ENCODE data around the gene ILK.

Gene ILK

GRCh38 chr11:6598555-6598954 is 5.0 kb upstream of the ILK start:
- TF ChIP-seq CTCF (IDR thresholded peaks at IDR 0.05; ENCODE audit: control insufficient read depth, extremely low read depth, insufficient read depth): no peak
- no peak overlapping the region for H3K4me3 ChIP-seq (ENCODE audit: low read depth, low read length)
- DNase-seq (ENCODE audit: low read depth): no peak

GRCh38 chr11:6599449-6599848 is 4.1 kb upstream of the ILK start:
- no peak overlapping the region for H3K4me3 ChIP-seq (ENCODE audit: low read depth, low read length)
- TF ChIP-seq CTCF (IDR thresholded peaks at IDR 0.05; ENCODE audit: control insufficient read depth, extremely low read depth, insufficient read depth): no peak

GRCh38 chr11:6599881-6600390 is 3.6 kb upstream of the ILK start:
- no peak for DNase-seq (ENCODE audit: low read depth)
- H3K4me3 ChIP-seq (ENCODE audit: low read depth, low read length): no peak overlapping the region
- TF ChIP-seq CTCF (IDR thresholded peaks at IDR 0.05; ENCODE audit: control insufficient read depth, extremely low read depth, insufficient read depth): no peak

More at GRCh38 chr11:6599449-6599848, 4.1 kb upstream of the ILK start:
- DNase-seq (ENCODE audit: low read depth): no peak

- DNase-seq (ENCODE audit: low read depth): no peak
- no peak for TF ChIP-seq CTCF (IDR thresholded peaks at IDR 0.05; ENCODE audit: control insufficient read depth, extremely low read depth, insufficient read depth)
- no peak overlapping the region for H3K4me3 ChIP-seq (ENCODE audit: low read depth, low read length)
Observed at GRCh38 chr11:6601041-6601461, 2.5 kb upstream of the ILK start.

GRCh38 chr11:6602096-6602940 is 1.3 kb upstream of the ILK start:
- no peak for DNase-seq (ENCODE audit: low read depth)
- H3K4me3 ChIP-seq (ENCODE audit: low read depth, low read length): peak overlapping the region; percentile 97
- TF ChIP-seq CTCF (IDR thresholded peaks at IDR 0.05; ENCODE audit: control insufficient read depth, extremely low read depth, insufficient read depth): no peak

GRCh38 chr11:6604081-6604626 is 580 bp downstream of the ILK start:
- DNase-seq (ENCODE audit: low read depth): peak; percentile 18
- peak overlapping the region; percentile 97 for H3K4me3 ChIP-seq (ENCODE audit: low read depth, low read length)
- TF ChIP-seq CTCF (IDR thresholded peaks at IDR 0.05; ENCODE audit: control insufficient read depth, extremely low read depth, insufficient read depth): peak; percentile 30
